Measurements from ENCODE around the gene TNFRSF13B. TPM values are rescaled to one million over a fixed set of nuclear protein-coding genes. Genes with fewer than 3 reads are reported as not detected.

The TNFRSF13B gene
- total RNA-seq, 1 donor from 2014 or later, result not detected

DNA sequence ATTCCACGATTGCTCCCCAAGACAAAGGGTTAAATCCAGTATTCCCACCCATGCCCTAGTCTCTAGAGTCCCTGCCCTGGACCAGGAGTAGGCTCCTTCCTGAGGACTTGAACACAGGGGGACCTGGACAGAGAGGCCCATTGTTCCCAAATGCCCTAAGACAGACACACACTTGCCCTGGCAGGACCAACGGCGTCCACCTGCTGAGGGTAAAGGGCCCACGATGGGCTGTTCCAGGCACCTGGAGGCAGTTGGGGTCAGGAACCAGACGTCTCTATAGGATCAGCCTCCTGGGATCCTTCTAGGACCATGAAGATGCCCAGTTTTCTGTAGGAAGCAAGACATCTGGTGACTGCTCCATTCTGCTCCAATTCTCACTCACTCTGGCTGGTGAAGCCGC is 39.3 kb downstream of the TNFRSF13B start:
- peak; percentile 21 for DNase-seq (ENCODE audit: low spot score)
- ATAC-seq, result no peak
- intact Hi-C loops (cut with DNase I), result no loop called here

DNA sequence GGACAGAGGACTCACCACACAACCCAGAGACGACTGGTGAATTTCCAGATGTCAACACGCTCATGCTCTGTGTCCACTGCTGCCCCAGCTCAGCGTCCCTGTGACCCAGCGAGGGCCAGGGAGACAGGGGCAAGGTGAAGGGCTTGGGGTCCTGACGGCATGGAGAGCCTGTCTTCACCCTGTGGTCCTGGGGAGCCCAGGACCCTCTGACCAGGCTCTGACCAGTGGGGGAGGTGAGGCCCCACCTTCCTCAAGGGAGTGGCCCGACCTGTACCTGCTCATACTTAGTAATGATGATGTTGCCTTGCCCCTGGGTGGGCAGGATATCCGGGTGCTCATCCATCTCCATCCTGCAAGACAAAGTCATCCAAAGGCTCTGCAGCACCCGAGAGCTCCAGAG is 39.8 kb downstream of the TNFRSF13B start:
- intact Hi-C loops (cut with DNase I), result no loop called here
- ATAC-seq (no peak), DNase-seq (ENCODE audit: low spot score) (no peak)

GRCh38 chr17:16931318-16932060 is 40.4 kb downstream of the TNFRSF13B start:
- DNase-seq (ENCODE audit: low spot score), result no peak
- no peak for ATAC-seq

DNA sequence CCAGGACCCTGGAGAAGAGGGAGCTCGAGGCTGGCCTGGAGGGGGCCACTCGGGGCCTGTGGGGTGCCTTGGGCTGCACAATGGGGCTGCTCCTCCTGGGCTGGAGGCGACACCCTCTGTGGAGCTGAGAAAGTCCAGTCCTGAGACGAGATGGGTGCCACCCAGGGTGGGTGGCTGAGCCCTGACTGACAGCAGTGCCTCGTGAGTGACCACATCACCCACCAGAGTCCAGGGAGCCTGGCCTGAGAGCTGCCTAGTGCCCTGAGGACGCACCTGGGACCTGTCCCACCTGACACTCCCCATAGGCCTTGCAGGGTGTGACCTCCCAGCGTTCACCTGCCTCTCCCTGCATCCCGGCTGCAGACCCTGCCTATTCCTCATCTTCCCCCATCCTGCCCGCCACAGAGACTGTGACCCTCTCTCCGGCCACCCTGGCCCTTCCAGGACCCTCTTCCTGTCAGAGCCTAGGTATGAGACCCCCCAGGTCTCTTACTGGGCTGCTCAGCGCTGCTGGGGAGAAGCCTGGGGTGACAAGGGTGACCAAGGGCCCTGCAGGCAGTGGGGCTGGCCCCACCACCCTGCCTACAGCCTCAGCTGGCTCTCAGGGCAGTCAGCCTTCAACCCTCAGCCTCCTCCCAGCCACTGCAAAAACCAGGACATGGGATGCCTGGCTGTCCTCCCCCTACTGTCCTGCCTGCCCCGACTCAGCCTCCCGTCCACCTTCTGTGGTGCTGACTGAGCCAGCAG is 41.2 kb downstream of the TNFRSF13B start:
- DNase-seq (ENCODE audit: low spot score) (peak; percentile 42), ATAC-seq (no peak)
- intact Hi-C loops (cut with DNase I), result no loop called here

More at GRCh38 chr17:16931318-16932060, 40.4 kb downstream of the TNFRSF13B start:
- intact Hi-C loops (cut with DNase I), result no loop called here

DNA sequence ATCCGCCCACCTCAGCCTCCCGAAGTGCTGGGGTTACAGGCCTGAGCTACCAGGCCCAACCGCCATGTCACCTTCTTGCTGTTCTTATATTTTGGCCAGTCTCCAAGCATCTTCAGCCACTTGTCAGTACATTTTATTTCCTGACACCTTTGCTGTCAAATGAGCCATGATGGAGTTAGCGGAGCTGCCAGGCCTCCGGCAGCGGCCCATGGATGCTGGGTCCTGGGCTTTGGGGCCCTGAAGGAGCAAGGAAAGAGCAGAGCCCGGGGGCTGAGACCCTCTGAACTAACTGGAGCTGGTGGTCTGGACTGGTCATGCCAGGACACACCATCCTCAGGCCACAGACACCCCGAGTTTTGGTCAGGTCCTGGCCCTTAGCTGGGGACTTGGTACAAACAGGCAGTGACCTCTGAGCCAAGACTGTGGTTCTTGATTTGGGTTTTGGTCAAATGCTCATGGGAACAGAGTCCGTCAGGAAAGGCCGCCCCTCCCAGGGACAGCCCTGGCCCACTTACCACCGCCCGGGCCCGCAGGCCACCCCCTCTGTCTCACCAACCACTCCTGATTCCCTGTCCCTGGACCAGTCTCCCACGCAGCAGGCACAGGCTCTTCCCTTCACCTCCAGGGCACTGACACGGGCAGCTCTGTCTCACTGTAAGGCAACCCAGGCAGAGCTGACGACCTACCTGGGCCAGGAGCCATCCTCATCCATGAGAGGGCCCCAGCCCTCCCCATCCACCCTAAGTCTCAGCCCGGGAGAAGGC is 42.0 kb downstream of the TNFRSF13B start:
- ATAC-seq, result no peak
- intact Hi-C loops (cut with DNase I), result no loop called here
- peak; percentile 37 for DNase-seq (ENCODE audit: low spot score)

DNA sequence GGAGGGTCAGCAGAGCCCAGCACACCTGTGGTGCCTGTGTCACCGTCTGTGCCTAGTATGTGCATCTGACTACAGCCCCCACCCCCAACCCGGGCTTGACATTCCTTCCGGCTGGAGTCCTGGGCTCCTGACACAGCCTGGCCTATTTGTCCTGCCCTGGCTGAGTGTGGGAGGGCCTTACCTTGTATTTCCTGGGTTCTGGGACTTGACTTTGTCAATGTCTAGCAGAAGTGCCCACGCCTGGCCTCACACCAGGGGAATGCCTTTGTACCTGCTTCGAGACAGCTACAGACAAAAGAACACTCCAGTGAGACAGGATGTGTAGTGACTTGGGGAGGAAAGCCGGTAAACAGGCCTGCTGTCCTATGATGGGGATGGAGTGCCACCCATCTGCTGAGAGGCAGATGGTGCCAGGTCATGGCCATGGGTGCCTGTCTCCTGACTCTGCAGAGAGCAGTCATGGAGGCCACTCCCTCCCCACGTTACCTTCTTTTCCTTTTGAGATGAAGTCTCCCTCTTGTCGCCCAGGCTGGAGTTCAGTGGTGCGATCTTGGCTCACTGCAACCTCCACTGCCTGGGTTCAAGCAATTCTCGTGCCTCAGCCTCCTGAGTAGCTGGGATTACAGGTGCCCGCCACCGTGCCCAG is 42.8 kb downstream of the TNFRSF13B start:
- DNase-seq (ENCODE audit: low spot score) (peak; percentile 38), ATAC-seq (no peak)
- intact Hi-C loops (cut with DNase I), result no loop called here

DNA sequence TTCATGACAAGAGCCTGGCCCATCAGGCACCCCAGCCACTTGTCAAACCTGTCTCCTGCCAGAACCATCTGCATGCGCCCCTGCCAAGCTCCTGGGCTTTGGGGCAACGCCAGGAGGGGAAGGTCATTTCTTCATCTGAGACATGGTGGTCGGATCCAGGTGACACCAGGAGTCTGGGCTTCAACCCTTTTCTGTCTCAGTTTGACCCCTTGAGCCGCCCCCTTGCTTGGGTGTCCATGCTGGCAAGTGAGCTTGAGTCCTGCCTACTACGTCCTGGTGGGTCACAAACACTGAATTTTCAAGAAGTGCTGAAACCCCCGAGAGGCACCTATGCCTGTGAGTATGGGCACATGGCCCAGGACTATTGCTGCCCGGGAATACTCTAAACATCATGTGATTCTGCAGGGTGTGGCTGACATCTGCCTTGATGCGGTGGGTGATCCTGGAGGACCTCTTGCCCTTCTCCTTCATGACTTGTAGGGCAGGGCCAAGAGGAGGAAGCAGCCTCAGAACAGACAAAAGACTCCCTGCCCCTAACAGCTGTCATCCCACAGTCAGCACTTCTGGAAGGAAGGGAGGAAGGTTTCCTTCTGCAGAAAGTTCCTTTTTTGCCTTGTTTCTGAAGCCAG is 43.4 kb downstream of the TNFRSF13B start:
- intact Hi-C loops (cut with DNase I), result no loop called here
- peak; percentile 46 for DNase-seq (ENCODE audit: low spot score)
- peak; percentile 7 for ATAC-seq

GRCh38 chr17:16927641-16928321 is 44.1 kb downstream of the TNFRSF13B start:
- ATAC-seq, result no peak
- intact Hi-C loops (cut with DNase I), result no loop called here
- peak; percentile 50 for DNase-seq (ENCODE audit: low spot score)

DNA sequence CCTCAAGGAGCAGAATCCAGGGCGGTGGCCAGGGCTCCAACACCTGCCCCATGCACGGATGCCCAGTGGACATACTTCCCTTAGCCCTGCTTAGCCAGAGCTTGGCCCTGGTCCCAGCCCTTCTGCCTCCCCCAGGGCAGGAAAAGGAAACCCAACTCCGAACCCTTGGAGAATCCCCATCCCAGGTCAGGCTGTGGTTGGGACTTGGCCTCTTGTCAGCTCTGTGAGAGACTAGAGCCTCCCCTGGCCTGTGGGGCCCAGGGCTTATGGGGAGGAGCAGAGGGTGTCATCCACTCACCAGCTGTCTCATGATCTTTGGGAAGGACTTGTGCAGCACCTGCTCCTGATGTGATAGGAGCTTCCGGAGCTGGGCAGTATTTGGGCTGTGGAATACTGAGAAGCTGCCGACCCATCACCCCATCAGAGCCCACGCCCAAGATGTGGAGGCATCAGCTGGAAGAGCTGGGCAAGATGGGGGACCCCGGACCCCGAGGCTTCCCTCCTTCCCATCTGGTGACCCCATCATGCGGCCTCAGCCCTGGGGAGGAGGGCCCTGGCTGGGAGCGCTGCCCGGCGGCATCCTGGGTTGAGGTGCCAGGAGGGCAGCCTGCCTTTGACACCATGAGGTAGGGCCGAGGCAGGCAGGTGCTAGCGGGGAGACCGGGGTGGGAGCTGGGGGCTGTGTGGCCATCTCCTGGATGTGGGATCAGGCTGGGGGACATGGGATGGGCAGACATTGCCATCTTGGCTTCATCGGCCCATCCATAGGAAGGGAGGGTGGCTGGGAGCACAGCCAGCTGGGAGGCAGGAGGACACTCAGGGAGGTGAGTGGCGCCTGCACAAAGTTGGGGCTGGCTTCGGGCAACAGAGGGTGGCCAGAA is 45.1 kb downstream of the TNFRSF13B start:
- ATAC-seq, result no peak
- peak; percentile 43 for DNase-seq (ENCODE audit: low spot score)
- intact Hi-C loops (cut with DNase I), result no loop called here

- ATAC-seq (no peak), DNase-seq (ENCODE audit: low spot score) (peak; percentile 47)
- intact Hi-C loops (cut with DNase I), result no loop called here
Measured at GRCh38 chr17:16926061-16926511, 45.8 kb downstream of the TNFRSF13B start.

DNA sequence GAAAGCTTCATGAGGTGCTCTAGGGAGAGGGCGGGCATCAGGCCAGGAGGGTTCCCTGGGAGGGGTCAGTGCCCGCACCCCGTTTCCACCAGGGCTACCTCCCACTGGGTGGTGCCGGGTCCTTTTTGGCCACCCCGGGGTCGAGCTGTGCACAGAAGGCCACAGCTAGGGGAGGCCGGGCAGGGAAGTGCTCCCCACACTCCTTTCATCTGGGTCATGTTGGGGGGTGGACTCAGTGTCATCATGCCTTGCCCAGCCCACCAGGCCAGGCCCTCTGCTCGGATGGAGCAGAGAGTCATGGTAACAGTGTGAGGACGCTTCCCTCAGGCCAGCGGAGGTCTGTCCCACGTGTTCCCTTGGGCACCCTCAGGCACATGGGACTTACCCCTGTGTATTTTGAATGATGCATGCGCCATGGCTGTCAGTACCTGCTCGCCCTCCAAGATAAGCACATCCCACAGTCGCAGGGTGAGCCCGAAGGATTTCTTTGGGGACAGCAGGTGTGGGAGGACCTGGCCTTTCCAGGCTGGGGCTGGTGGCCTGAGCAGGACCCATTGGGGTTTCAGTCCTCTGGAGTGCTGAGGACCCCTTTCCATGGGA is 46.4 kb downstream of the TNFRSF13B start:
- DNase-seq (ENCODE audit: low spot score) (no peak), ATAC-seq (no peak)
- intact Hi-C loops (cut with DNase I), result no loop called here

- intact Hi-C loops (cut with DNase I), result no loop called here
- DNase-seq (ENCODE audit: low spot score) (peak; percentile 25), ATAC-seq (no peak)
Measured at GRCh38 chr17:16924696-16925440, 47.0 kb downstream of the TNFRSF13B start.

DNA sequence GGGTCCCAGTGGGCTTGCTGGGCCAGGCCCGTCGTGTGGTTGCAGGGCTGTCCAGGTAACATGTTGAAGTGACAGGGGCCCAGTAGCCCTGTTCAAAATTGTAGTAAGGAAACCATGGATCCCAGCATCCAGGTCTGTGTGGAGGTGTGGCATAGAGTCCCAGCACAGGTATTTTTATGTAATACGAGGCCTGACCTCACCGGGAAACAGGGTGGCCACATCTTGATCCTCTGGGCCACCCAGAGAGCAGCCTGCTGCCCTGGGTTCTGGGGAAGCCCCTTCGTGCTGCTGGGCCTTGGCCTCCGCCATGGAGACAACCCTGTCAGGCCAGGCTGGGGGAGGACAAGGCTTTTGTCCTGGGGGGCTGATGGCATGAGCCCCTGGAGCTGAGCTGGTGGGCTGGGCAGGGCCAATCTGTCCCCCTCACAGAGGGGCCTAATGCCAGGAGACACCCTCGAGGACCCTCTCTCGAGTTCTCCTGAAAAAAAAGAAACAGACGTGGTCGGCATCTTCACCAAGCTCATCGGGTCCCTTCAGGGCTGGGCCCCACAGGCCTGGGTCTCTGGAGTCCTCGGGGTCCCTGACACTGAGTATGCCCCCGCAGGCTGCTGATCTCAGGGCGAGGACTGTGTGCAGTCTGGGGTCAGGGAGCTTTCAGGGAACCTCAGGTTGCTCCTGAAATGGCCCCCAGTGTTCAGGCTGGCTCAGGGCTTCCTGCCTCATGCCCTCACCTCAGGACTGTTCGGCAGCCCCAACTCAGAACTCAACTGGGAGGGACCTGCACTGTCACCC is 47.8 kb downstream of the TNFRSF13B start:
- intact Hi-C loops (cut with DNase I), result no loop called here
- DNase-seq (ENCODE audit: low spot score) (peak; percentile 42), ATAC-seq (no peak)

- intact Hi-C loops (cut with DNase I), result no loop called here
- DNase-seq (ENCODE audit: low spot score) (peak; percentile 41), ATAC-seq (no peak)
Measured at GRCh38 chr17:16923097-16923903, 48.6 kb downstream of the TNFRSF13B start.
